ENCODE measurements around the gene CRAT. TPM values are rescaled to one million over a fixed set of nuclear protein-coding genes. Genes with fewer than 3 reads are reported as not detected.

Gene CRAT
- polyA plus RNA-seq, 1 experiment: 61.2 TPM

DNA sequence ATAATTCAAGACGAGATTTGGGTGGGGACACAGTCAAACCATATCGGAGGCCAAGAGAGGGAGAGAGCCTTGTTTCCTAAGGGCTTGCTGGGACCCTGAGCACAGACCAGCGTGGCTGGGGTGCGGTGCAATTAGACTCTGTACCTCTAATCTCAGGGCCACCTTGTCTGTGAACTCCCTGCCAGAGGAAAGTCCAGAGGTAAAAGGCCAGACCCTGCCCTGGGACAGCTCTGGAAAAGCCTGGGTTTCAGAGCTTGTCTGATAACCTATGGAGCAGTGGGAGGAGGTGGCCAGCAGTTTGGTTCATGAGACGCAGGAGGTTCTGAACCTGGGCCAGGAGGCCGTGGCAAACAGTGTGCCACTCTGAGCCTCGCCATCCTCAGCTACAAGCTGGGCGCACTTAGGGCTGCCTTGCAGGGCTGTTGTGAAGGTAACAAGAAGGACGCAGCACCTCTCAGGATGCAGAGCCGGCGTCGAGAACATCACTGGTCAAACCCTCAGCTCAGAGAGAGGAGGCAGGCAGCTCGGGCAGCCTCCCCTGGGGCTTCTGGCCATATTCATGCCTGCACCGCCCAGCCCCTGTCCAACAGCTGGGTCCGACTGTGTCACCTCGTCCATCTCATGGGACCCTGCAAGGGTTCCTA, 34.5 kb downstream of the CRAT start:
- Histone ChIP-seq H3K27me3 (ENCODE audit: control insufficient read depth, insufficient read depth, low read length) (no peaks in the 10 kb centered on the region), H3K4me3 (ENCODE audit: low read depth, low read length) (no peak overlapping the region), H3K36me3 (ENCODE audit: control insufficient read depth, insufficient read depth, low read length) (peaks cover 1% of the 10 kb centered on the region; the same call in 1 of the 2 replicates)
- TF ChIP-seq, protein P1, sequence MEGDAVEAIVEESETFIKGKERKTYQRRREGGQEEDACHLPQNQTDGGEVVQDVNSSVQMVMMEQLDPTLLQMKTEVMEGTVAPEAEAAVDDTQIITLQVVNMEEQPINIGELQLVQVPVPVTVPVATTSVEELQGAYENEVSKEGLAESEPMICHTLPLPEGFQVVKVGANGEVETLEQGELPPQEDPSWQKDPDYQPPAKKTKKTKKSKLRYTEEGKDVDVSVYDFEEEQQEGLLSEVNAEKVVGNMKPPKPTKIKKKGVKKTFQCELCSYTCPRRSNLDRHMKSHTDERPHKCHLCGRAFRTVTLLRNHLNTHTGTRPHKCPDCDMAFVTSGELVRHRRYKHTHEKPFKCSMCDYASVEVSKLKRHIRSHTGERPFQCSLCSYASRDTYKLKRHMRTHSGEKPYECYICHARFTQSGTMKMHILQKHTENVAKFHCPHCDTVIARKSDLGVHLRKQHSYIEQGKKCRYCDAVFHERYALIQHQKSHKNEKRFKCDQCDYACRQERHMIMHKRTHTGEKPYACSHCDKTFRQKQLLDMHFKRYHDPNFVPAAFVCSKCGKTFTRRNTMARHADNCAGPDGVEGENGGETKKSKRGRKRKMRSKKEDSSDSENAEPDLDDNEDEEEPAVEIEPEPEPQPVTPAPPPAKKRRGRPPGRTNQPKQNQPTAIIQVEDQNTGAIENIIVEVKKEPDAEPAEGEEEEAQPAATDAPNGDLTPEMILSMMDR (IDR thresholded peaks at IDR 0.05; ENCODE audit: insufficient read depth, low read depth, low read length): no peak
- POLR2A ChIA-PET: no interaction called here
- no peak for DNase-seq (ENCODE audit: low read depth)
- CTCF ChIA-PET: no interaction called here

DNA sequence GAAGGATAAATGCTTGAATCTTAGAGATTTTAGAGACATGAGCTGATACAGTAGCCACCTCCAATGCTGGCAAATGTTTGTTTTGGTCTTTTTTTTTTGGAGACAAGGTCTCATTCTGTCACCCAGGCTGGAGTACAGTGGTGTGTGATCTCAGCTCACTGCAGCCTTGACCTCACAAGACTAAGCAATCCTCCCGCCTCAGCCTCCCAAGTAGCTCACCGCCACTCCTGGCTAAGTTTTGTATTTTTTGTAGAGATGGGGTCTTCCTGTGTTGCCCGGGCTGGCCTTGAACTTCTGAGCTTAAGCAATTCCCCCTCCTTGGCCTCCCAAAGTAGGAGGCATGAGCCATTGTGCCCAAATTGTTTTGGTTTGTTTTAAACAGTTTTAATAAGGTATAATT, 36.5 kb downstream of the CRAT start:
- ChIA-PET CTCF (interaction anchor here (0.9 kb wide), 1 partner anchor 25 kb away, joined by 3 read pairs; no protein-coding TSS in a partner anchor), POLR2A (no interaction called here)
- Histone ChIP-seq H3K36me3 (ENCODE audit: control insufficient read depth, insufficient read depth, low read length) (peaks cover 2% of the 10 kb centered on the region; the same call in 1 of the 2 replicates), H3K27me3 (ENCODE audit: control insufficient read depth, insufficient read depth, low read length) (no peaks in the 10 kb centered on the region), H3K4me3 (ENCODE audit: low read depth, low read length) (no peak overlapping the region)
- TF ChIP-seq, protein P1 (IDR thresholded peaks at IDR 0.05; ENCODE audit: insufficient read depth, low read depth, low read length): no peak
- no peak for DNase-seq (ENCODE audit: low read depth)

DNA sequence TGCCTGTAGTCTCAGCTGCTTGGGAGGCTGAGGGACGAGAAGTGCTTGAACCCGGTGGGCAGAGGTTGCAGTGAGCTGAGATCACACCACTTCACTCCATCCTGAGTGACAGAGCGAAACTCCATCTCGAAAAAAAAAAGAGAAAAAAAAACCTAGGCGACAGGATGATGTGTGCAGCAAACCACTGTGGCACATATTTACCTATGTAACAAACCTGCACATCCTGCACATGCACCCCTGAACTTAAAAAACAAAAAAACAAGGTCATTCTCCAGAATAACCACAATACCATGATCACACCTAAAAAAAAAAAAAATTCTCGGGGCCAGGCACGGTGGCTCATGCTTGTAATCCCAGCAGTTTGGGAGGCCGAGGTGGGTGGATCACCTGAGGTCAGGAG, 37.2 kb downstream of the CRAT start:
- Histone ChIP-seq H3K36me3 (ENCODE audit: control insufficient read depth, insufficient read depth, low read length) (peaks cover 3% of the 10 kb centered on the region), H3K4me3 (ENCODE audit: low read depth, low read length) (no peak overlapping the region), H3K27me3 (ENCODE audit: control insufficient read depth, insufficient read depth, low read length) (no peaks in the 10 kb centered on the region)
- POLR2A ChIA-PET: no interaction called here
- TF ChIP-seq, protein P1 (IDR thresholded peaks at IDR 0.05; ENCODE audit: insufficient read depth, low read depth, low read length): no peak
- no peak for DNase-seq (ENCODE audit: low read depth)
- CTCF ChIA-PET: interaction anchor here (0.9 to 1.1 kb wide), 2 partner anchors 24 to 45 kb away, joined by 3 read pairs; partner anchors contain the start of gene SH3GLB2

DNA sequence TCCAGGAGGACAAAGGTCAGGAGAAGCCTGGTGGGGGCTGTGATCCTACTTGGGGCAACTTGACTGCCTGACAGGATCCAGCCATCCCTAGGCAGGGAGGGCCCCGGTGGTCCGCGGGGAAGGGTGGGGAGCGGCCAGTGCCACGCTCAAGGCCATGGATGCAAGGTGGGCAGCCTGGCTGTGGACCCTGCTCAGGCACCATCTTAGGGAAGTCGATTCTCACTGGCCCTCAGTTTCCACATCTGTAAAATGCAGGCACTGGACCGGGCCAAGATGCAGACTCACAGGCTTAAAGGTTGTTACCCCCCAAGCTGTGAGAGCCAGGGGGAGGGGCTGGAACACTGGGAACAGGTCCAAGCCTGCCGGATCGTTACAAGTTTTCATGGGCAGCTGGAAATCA, 38.4 kb downstream of the CRAT start:
- Histone ChIP-seq H3K36me3 (ENCODE audit: control insufficient read depth, insufficient read depth, low read length) (peaks cover 10% of the 10 kb centered on the region), H3K4me3 (ENCODE audit: low read depth, low read length) (no peak overlapping the region), H3K27me3 (ENCODE audit: control insufficient read depth, insufficient read depth, low read length) (no peaks in the 10 kb centered on the region)
- CTCF ChIA-PET: no interaction called here
- no peak for DNase-seq (ENCODE audit: low read depth)
- POLR2A ChIA-PET: no interaction called here
- TF ChIP-seq, protein P1 (IDR thresholded peaks at IDR 0.05; ENCODE audit: insufficient read depth, low read depth, low read length): no peak

DNA sequence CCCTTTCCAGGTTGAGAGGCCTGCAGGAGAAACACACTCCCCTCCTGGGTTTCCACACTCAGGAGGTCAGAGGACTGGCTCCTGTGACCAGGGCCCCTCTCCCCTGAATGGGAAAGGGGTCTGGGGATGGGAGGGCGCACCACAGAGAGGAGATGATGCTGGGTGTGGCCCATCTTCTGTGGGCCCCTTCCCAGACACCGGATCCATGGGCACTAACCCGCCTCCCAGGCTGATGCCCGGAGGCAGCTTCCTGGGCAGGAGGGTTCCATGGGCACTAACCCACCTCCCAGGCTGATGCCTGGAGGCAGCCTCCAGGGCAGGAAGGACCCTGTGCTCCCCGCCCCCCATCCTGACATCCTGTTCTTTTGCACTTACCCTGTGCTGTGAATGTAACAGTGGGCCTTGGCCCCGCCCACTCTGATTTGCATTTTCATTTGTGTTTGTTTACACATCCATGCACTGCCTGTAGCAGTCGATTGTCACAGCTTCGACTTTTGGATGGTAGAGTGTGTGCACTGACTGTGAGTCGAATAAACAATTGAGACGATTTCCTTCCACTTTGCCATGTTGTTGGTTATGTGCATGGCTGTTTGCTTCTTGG, 39.0 kb downstream of the CRAT start:
- DNase-seq (ENCODE audit: low read depth): no peak
- TF ChIP-seq, protein P1 (IDR thresholded peaks at IDR 0.05; ENCODE audit: insufficient read depth, low read depth, low read length): no peak
- ChIA-PET POLR2A (no interaction called here), CTCF (no interaction called here)
- H3K4me3 ChIP-seq (ENCODE audit: low read depth, low read length): no peak overlapping the region
- H3K36me3 ChIP-seq (ENCODE audit: control insufficient read depth, insufficient read depth, low read length): peaks cover 11% of the 10 kb centered on the region
- no peaks in the 10 kb centered on the region for H3K27me3 ChIP-seq (ENCODE audit: control insufficient read depth, insufficient read depth, low read length)

Data from BJ (cell line).